ENCODE results near the gene POLN. TPM values are rescaled to one million over a fixed set of nuclear protein-coding genes. Genes with fewer than 3 reads are reported as not detected.

Gene POLN
- total and polyA plus RNA-seq, 2 experiments from 2014 or later, result 1.8 to 4.0 TPM

GRCh38 chr4:2094545-2094944 is 147.4 kb downstream of the POLN start:
- no peak for ATAC-seq
- Histone ChIP-seq H3K36me3 (ENCODE audit: insufficient read depth) (no peaks in the 10 kb centered on the region), H2AFZ (no peak overlapping the region), H4K20me1 (replicated peaks; ENCODE audit: insufficient read depth) (no peaks in the 10 kb centered on the region; the same call in 1 of the 2 replicates), H3F3A (replicated peaks; ENCODE audit: low read depth) (no peaks in the 10 kb centered on the region), H3K27me3 (ENCODE audit: insufficient read depth) (no peaks in the 10 kb centered on the region), H3K9me2 (ENCODE audit: insufficient read depth) (no peaks in the 10 kb centered on the region), H3K4me2 (no peak overlapping the region), H3K79me2 (replicated peaks; ENCODE audit: insufficient read depth) (no peaks in the 10 kb centered on the region), H3K4me1 (ENCODE audit: insufficient read depth) (no peaks in the 10 kb centered on the region), H3K4me3 (no peak overlapping the region), H3K27ac (ENCODE audit: low read depth) (no peak overlapping the region)
- H3K4me3 Mint-ChIP-seq, result no peak overlapping the region
- no peak for DNase-seq (ENCODE audit: low spot score)
- peaks cover 14% of the 10 kb centered on the region; the same call in 2 of the 3 replicates for H3K9me3 Mint-ChIP-seq
- TF ChIP-seq ZNF462 (CRISPR knock-in tag; IDR thresholded peaks at IDR 0.05) (no peak), CREB1 (CRISPR knock-in tag; IDR thresholded peaks at IDR 0.05; ENCODE audit: low read depth) (no peak), ZNF331 (CRISPR knock-in tag; IDR thresholded peaks at IDR 0.05; ENCODE audit: low read depth) (no peak)
- H3K27ac Mint-ChIP-seq, result no peak overlapping the region
- H3K36me3 Mint-ChIP-seq (ENCODE audit: low read depth), result no peaks in the 10 kb centered on the region; the same call in 2 of the 3 replicates
- peaks cover 8% of the 10 kb centered on the region for H3K27me3 Mint-ChIP-seq (ENCODE audit: insufficient read depth, low read depth, poor library complexity)
- no peaks in the 10 kb centered on the region for H3K4me1 Mint-ChIP-seq

- peaks cover 14% of the 10 kb centered on the region; the same call in 2 of the 3 replicates for H3K9me3 Mint-ChIP-seq
- no peak for DNase-seq (ENCODE audit: low spot score)
- no peaks in the 10 kb centered on the region; the same call in 1 of the 2 replicates for H4K20me1 ChIP-seq (replicated peaks; ENCODE audit: insufficient read depth)
- H3K4me1 Mint-ChIP-seq, result no peaks in the 10 kb centered on the region
- peaks cover 8% of the 10 kb centered on the region for H3K27me3 Mint-ChIP-seq (ENCODE audit: insufficient read depth, low read depth, poor library complexity)
- no peak for ATAC-seq
- no peak overlapping the region for H3K4me2 ChIP-seq
- H3K27ac ChIP-seq (ENCODE audit: low read depth), result no peak overlapping the region
- no peaks in the 10 kb centered on the region for H3K4me1 ChIP-seq (ENCODE audit: insufficient read depth)
- H2AFZ ChIP-seq, result no peak overlapping the region
- H3K4me3 Mint-ChIP-seq, result no peak overlapping the region
- no peaks in the 10 kb centered on the region for H3K79me2 ChIP-seq (replicated peaks; ENCODE audit: insufficient read depth)
- H3K36me3 Mint-ChIP-seq (ENCODE audit: low read depth), result no peaks in the 10 kb centered on the region; the same call in 2 of the 3 replicates
- no peak overlapping the region for H3K4me3 ChIP-seq
- H3K9me2 ChIP-seq (ENCODE audit: insufficient read depth), result no peaks in the 10 kb centered on the region
- no peaks in the 10 kb centered on the region for H3F3A ChIP-seq (replicated peaks; ENCODE audit: low read depth)
- H3K36me3 ChIP-seq (ENCODE audit: insufficient read depth), result no peaks in the 10 kb centered on the region
- H3K27me3 ChIP-seq (ENCODE audit: insufficient read depth), result no peaks in the 10 kb centered on the region
- H3K27ac Mint-ChIP-seq, result no peak overlapping the region
- TF ChIP-seq CTCF (conservative IDR thresholded peaks at IDR 0.05; ENCODE audit: low read depth in 2 of 2) (no peak), EZH2phosphoT487 (IDR thresholded peaks at IDR 0.05; ENCODE audit: unreplicated experiment) (no peak), CREB1 (CRISPR knock-in tag; IDR thresholded peaks at IDR 0.05; ENCODE audit: low read depth) (no peak), NANOG (IDR thresholded peaks at IDR 0.05; ENCODE audit: borderline replicate concordance) (no peak), EZH2 (IDR thresholded peaks at IDR 0.05; ENCODE audit: low read depth, unreplicated experiment) (no peak)
- TF ChIP-seq, protein P1, sequence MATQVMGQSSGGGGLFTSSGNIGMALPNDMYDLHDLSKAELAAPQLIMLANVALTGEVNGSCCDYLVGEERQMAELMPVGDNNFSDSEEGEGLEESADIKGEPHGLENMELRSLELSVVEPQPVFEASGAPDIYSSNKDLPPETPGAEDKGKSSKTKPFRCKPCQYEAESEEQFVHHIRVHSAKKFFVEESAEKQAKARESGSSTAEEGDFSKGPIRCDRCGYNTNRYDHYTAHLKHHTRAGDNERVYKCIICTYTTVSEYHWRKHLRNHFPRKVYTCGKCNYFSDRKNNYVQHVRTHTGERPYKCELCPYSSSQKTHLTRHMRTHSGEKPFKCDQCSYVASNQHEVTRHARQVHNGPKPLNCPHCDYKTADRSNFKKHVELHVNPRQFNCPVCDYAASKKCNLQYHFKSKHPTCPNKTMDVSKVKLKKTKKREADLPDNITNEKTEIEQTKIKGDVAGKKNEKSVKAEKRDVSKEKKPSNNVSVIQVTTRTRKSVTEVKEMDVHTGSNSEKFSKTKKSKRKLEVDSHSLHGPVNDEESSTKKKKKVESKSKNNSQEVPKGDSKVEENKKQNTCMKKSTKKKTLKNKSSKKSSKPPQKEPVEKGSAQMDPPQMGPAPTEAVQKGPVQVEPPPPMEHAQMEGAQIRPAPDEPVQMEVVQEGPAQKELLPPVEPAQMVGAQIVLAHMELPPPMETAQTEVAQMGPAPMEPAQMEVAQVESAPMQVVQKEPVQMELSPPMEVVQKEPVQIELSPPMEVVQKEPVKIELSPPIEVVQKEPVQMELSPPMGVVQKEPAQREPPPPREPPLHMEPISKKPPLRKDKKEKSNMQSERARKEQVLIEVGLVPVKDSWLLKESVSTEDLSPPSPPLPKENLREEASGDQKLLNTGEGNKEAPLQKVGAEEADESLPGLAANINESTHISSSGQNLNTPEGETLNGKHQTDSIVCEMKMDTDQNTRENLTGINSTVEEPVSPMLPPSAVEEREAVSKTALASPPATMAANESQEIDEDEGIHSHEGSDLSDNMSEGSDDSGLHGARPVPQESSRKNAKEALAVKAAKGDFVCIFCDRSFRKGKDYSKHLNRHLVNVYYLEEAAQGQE (IDR thresholded peaks at IDR 0.05; ENCODE audit: unreplicated experiment), result no peak
These were observed 148.7 kb downstream of the POLN start for GRCh38 chr4:2093265-2093664.
